ENCODE measurements around the gene ZNF598. TPM values are rescaled to one million over a fixed set of nuclear protein-coding genes. Genes with fewer than 3 reads are reported as not detected.

Gene ZNF598
- polyA plus RNA-seq, 6 donors from 2014 or later = 2.7 to 8.4 (median 3.9) TPM

- Mint-ChIP-seq H3K27ac (peak overlapping the region in 2 of 6 donors; percentile 24 to 47), H3K4me3 (peak overlapping the region in 7 of 8 donors; percentile 24 to 88 (median 82)), H3K4me1 (peaks cover 11 to 21% (median 14%) of the 10 kb centered on the region in 3 donors), H3K9me3 (no peaks in the 10 kb centered on the region), H3K36me3 (no peaks in the 10 kb centered on the region), H3K27me3 (peaks cover 13 to 59% (median 29%) of the 10 kb centered on the region in 3 donors)
- no peak for DNase-seq
- no peak for ATAC-seq (ENCODE audit: low read depth in 2 of 2)
Observed at GRCh38 chr16:2028146-2028545, 18.5 kb upstream of the ZNF598 start.

GRCh38 chr16:2027024-2028010, 17.7 kb upstream of the ZNF598 start:
- Mint-ChIP-seq H3K4me1 (peaks cover 20 to 29% (median 22%) of the 10 kb centered on the region in 3 donors), H3K9me3 (peaks cover 0 to 1% (median 0%) of the 10 kb centered on the region in 7 donors), H3K4me3 (peak overlapping the region; percentile 68 to 88 (median 82)), H3K36me3 (no peaks in the 10 kb centered on the region), H3K27me3 (peaks cover 17 to 61% (median 36%) of the 10 kb centered on the region in 3 donors), H3K27ac (peak overlapping the region in 2 of 6 donors; percentile 37 to 44)
- DNase-seq (no peak), ATAC-seq (ENCODE audit: low read depth in 2 of 2) (peak; percentile 40 to 45)

GRCh38 chr16:2026461-2027023, 16.9 kb upstream of the ZNF598 start, which contains the start of gene NHERF2:
Gene NHERF2 (plus strand): TSS chr16:2026902. CDS start chr16:2027006, 104 bp downstream.
- DNase-seq = no peak

GRCh38 chr16:2025878-2026460, 16.3 kb upstream of the ZNF598 start:
- Mint-ChIP-seq H3K9me3 (peaks cover 0 to 1% (median 0%) of the 10 kb centered on the region in 7 donors), H3K27me3 (peaks cover 17 to 68% (median 45%) of the 10 kb centered on the region in 3 donors), H3K4me3 (peak overlapping the region in 7 of 8 donors; percentile 59 to 82 (median 65)), H3K27ac (no peak overlapping the region), H3K4me1 (peaks cover 22 to 29% (median 24%) of the 10 kb centered on the region in 3 donors), H3K36me3 (no peaks in the 10 kb centered on the region)
- DNase-seq = no peak
- ATAC-seq (ENCODE audit: low read depth in 2 of 2) = no peak

More at GRCh38 chr16:2026461-2027023, 16.9 kb upstream of the ZNF598 start, which contains the start of gene NHERF2:
- peak within 1 kb of the TSS in 2 of 6 donors; percentile 37 to 44 for H3K27ac Mint-ChIP-seq
- peaks cover 17 to 62% (median 41%) of the 10 kb centered on the region in 3 donors for H3K27me3 Mint-ChIP-seq
- H3K9me3 Mint-ChIP-seq = peaks cover 0 to 1% (median 0%) of the 10 kb centered on the region in 7 donors
- peak within 1 kb of the TSS; percentile 68 to 88 (median 82) for H3K4me3 Mint-ChIP-seq
- no peaks in the 10 kb centered on the region for H3K36me3 Mint-ChIP-seq
- peak in 1 of 2 donors; percentile 9 for ATAC-seq (ENCODE audit: low read depth in 2 of 2)
- peaks cover 22 to 29% (median 22%) of the 10 kb centered on the region in 3 donors for H3K4me1 Mint-ChIP-seq

- Mint-ChIP-seq H3K27ac (no peak overlapping the region), H3K9me3 (peaks cover 0 to 1% (median 0%) of the 10 kb centered on the region in 7 donors), H3K36me3 (no peaks in the 10 kb centered on the region), H3K27me3 (peaks cover 17 to 75% (median 45%) of the 10 kb centered on the region in 3 donors), H3K4me3 (peak overlapping the region in 5 of 8 donors; percentile 19 to 68 (median 59)), H3K4me1 (peaks cover 22 to 34% (median 29%) of the 10 kb centered on the region in 3 donors)
- no peak for ATAC-seq (ENCODE audit: low read depth in 2 of 2)
- DNase-seq = no peak
Observed at GRCh38 chr16:2025251-2025650, 15.6 kb upstream of the ZNF598 start.

- DNase-seq (no peak), ATAC-seq (ENCODE audit: low read depth in 2 of 2) (no peak)
- peaks cover 22 to 34% (median 29%) of the 10 kb centered on the region in 3 donors for H3K4me1 Mint-ChIP-seq
- H3K4me3 Mint-ChIP-seq = peak overlapping the region in 5 of 8 donors; percentile 24 to 68 (median 56)
- H3K9me3 Mint-ChIP-seq = peaks cover 0 to 1% (median 0%) of the 10 kb centered on the region in 7 donors
- H3K36me3 Mint-ChIP-seq = no peaks in the 10 kb centered on the region
- H3K27ac Mint-ChIP-seq = peak overlapping the region in 1 of 6 donors; percentile 62
- H3K27me3 Mint-ChIP-seq = peaks cover 17 to 71% (median 46%) of the 10 kb centered on the region in 3 donors
Observed at GRCh38 chr16:2024032-2024420, 14.4 kb upstream of the ZNF598 start.

- Mint-ChIP-seq H3K36me3 (no peaks in the 10 kb centered on the region), H3K27me3 (peaks cover 17 to 70% (median 46%) of the 10 kb centered on the region in 3 donors), H3K27ac (peak overlapping the region; percentile 63 to 91 (median 76)), H3K9me3 (peaks cover 0 to 1% (median 0%) of the 10 kb centered on the region in 7 donors), H3K4me3 (peak overlapping the region; percentile 34 to 89 (median 82)), H3K4me1 (peaks cover 22 to 34% (median 29%) of the 10 kb centered on the region in 3 donors)
- ATAC-seq (ENCODE audit: low read depth in 2 of 2) (peak; percentile 69 to 76), DNase-seq (peak; percentile 92)
Observed at GRCh38 chr16:2023092-2024031, 13.7 kb upstream of the ZNF598 start.

GRCh38 chr16:2022723-2023091, 13.1 kb upstream of the ZNF598 start:
- ATAC-seq (ENCODE audit: low read depth in 2 of 2) (peak; percentile 34 to 36), DNase-seq (no peak)
- Mint-ChIP-seq H3K27me3 (peaks cover 16 to 69% (median 52%) of the 10 kb centered on the region in 3 donors), H3K4me3 (peak overlapping the region; percentile 34 to 89 (median 82)), H3K9me3 (peaks cover 0 to 1% (median 0%) of the 10 kb centered on the region in 7 donors), H3K27ac (peak overlapping the region in 3 of 6 donors; percentile 69 to 84 (median 76)), H3K36me3 (no peaks in the 10 kb centered on the region), H3K4me1 (peaks cover 22 to 30% (median 28%) of the 10 kb centered on the region in 3 donors)

GRCh38 chr16:2019921-2020831, 10.6 kb upstream of the ZNF598 start:
- Mint-ChIP-seq H3K27me3 (peaks cover 11 to 63% (median 44%) of the 10 kb centered on the region in 3 donors), H3K9me3 (peaks cover 0 to 1% (median 0%) of the 10 kb centered on the region in 7 donors), H3K4me3 (peak overlapping the region in 6 of 8 donors; percentile 45 to 70 (median 54)), H3K27ac (peak overlapping the region in 1 of 6 donors; percentile 76), H3K4me1 (peaks cover 16 to 24% (median 22%) of the 10 kb centered on the region in 3 donors), H3K36me3 (no peaks in the 10 kb centered on the region)
- DNase-seq = no peak
- ATAC-seq (ENCODE audit: low read depth in 2 of 2) = no peak

- Mint-ChIP-seq H3K4me3 (peak within 1 kb of the TSS in 7 of 8 donors; percentile 52 to 72 (median 55)), H3K9me3 (peaks cover 0 to 1% (median 0%) of the 10 kb centered on the region in 7 donors), H3K27ac (peak within 1 kb of the TSS in 1 of 6 donors; percentile 76), H3K36me3 (no peaks in the 10 kb centered on the region), H3K27me3 (peaks cover 11 to 57% (median 39%) of the 10 kb centered on the region in 3 donors), H3K4me1 (peaks cover 16 to 22% (median 20%) of the 10 kb centered on the region in 3 donors)
- no peak for DNase-seq
- peak; percentile 22 to 24 for ATAC-seq (ENCODE audit: low read depth in 2 of 2)
Observed at GRCh38 chr16:2019518-2019920, 9.9 kb upstream of the ZNF598 start, which contains the start of gene NPW. Gene NPW (plus strand): TSS chr16:2019785.

- DNase-seq = no peak
- H3K36me3 Mint-ChIP-seq = no peaks in the 10 kb centered on the region
- no peaks in the 10 kb centered on the region for H3K9me3 Mint-ChIP-seq
- H3K27me3 Mint-ChIP-seq = peaks cover 0 to 36% (median 20%) of the 10 kb centered on the region in 3 donors
- ATAC-seq (ENCODE audit: low read depth in 2 of 2) = no peak
- H3K4me3 Mint-ChIP-seq = no peak overlapping the region
- peaks cover 0 to 8% (median 5%) of the 10 kb centered on the region in 3 donors for H3K4me1 Mint-ChIP-seq
- H3K27ac Mint-ChIP-seq = no peak overlapping the region
Observed at GRCh38 chr16:2016407-2016922, 6.8 kb upstream of the ZNF598 start.

Data from naive B cell (primary cell).